Small intestine (tissue), 7 donors: ENCODE results near the gene KCNQ5. TPM values are rescaled to one million over a fixed set of nuclear protein-coding genes. Genes with fewer than 3 reads are reported as not detected.

ENCODE experiments used
- DNase-seq, 2 donors: peaks; one replicate each; pipeline versions ENCODE4 v3.0.0 to v3.0.0-alpha.2; 2013
- FAIRE-seq: peaks from 2 replicates; lab custom pipeline; 2012; peaks lifted over from hg19 to GRCh38; lab: Jason Lieb, UNC
- H3K27ac ChIP-seq, 3 donors: one replicate each; pipeline ENCODE4 v1.5.1; 2013; ENCODE audit warnings: low read length in 2 of 3, mild to moderate bottlenecking in 2 of 3, control low read depth in 1 of 3, inconsistent platforms in 1 of 3, low read depth in 1 of 3, moderate library complexity in 1 of 3
- H3K27me3 ChIP-seq, 3 donors: one replicate each; pipeline ENCODE4 v1.6.1; 2013; ENCODE audit warnings: low read length in 3 of 3, inconsistent platforms in 1 of 3; ENCODE audit not compliant: control insufficient read depth in 3 of 3, insufficient read depth in 3 of 3
- H3K36me3 ChIP-seq, 3 donors: one replicate each; pipeline ENCODE4 v1.6.1; 2013; ENCODE audit warnings: low read length in 3 of 3, inconsistent platforms in 1 of 3, low read depth in 1 of 3, mild to moderate bottlenecking in 1 of 3, moderate library complexity in 1 of 3; ENCODE audit not compliant: control insufficient read depth in 3 of 3, insufficient read depth in 2 of 3
- H3K4me1 ChIP-seq, 3 donors: one replicate each; pipeline ENCODE4 v1.6.1; 2013; ENCODE audit warnings: low read length in 2 of 3, inconsistent platforms in 1 of 3, low read depth in 1 of 3, mild to moderate bottlenecking in 1 of 3, moderate library complexity in 1 of 3; ENCODE audit not compliant: control insufficient read depth in 3 of 3, insufficient read depth in 2 of 3
- H3K4me3 ChIP-seq, 3 donors: one replicate each; pipeline ENCODE4 v1.5.1; 2013; ENCODE audit warnings: low read length in 3 of 3, control low read depth in 1 of 3, inconsistent platforms in 1 of 3, low read depth in 1 of 3, mild to moderate bottlenecking in 1 of 3, moderate library complexity in 1 of 3
- H3K9me3 ChIP-seq, 2 donors: one replicate each; pipeline ENCODE4 v1.6.1; 2013; ENCODE audit warnings: low read depth in 1 of 2, low read length in 1 of 2; ENCODE audit not compliant: control insufficient read depth in 2 of 2, insufficient read depth in 1 of 2
- WGBS, 3 donors: extraction: QIAGEN DNeasy Blood & Tissue Kit; methylation state at CpG; one replicate each; pipeline ENCODE4 v1.1.7; 2013; 5-methylcytosine and 5-hydroxymethylcytosine counted together
- polyA plus RNA-seq, 4 donors: library from polyadenylated mRNA; stranded (reverse) in 3 of 4; unstranded in 1 of 4; fragments of 200-250 nt in 3 of 4; fragments of 120-200 nt in 1 of 4; gene quantifications; one replicate each; pipeline versions ENCODE4 v1.2.1 to v1.2.3, GENCODE V29; 2013
- donor health status: healthy with polysubstance abuse.
- donor health status: control.
- donor health status: control.
- donor health status: Bipolar disorder and iron deficiency.
- donor health status: healthy.

The KCNQ5 gene
- polyA plus RNA-seq, 4 donors: 0.27 to 0.92 TPM; not detected in 2

DNA sequence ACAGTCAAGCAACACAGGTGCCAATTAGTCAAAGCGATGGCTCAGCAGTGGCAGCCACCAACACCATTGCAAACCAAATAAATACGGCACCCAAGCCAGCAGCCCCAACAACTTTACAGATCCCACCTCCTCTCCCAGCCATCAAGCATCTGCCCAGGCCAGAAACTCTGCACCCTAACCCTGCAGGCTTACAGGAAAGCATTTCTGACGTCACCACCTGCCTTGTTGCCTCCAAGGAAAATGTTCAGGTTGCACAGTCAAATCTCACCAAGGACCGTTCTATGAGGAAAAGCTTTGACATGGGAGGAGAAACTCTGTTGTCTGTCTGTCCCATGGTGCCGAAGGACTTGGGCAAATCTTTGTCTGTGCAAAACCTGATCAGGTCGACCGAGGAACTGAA lies 572.9 kb downstream of the KCNQ5 start:
- Histone ChIP-seq H3K9me3 (no peaks in the 10 kb centered on the region), H3K4me1 (no peaks in the 10 kb centered on the region), H3K4me3 (no peak overlapping the region), H3K27ac (no peak overlapping the region), H3K27me3 (no peaks in the 10 kb centered on the region), H3K36me3 (no peaks in the 10 kb centered on the region)
- FAIRE-seq: no peak
- 83 to 93% (median 92%) methylated on average over 7 of the region's 7 CpGs for WGBS, 3 donors
- no peak for DNase-seq

DNA sequence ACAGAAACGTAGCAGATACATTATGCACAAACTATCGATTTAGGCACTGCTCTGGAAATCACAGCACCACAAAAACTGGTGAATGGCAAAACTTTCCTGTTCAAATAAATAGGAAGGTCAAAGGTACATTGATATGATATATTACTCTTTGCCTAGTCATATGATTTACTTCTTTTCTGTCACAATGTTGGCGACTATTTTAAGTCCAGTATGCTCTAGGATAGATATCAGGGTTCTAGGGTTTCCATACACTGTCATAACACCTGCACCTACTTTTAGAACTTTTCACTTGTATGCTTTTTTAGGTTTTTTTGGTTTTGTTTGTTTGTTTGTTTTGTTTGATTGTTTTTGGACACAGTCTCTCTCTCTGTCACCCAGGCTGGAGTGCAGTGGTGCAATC lies 578.4 kb downstream of the KCNQ5 start:
- Histone ChIP-seq H3K4me1 (no peaks in the 10 kb centered on the region), H3K27me3 (no peaks in the 10 kb centered on the region), H3K4me3 (no peak overlapping the region), H3K9me3 (no peaks in the 10 kb centered on the region), H3K27ac (no peak overlapping the region), H3K36me3 (no peaks in the 10 kb centered on the region)
- no peak for FAIRE-seq
- WGBS, 3 donors: 61 to 82% (median 66%) methylated on average over 3 of the region's 3 CpGs
- no peak for DNase-seq

DNA sequence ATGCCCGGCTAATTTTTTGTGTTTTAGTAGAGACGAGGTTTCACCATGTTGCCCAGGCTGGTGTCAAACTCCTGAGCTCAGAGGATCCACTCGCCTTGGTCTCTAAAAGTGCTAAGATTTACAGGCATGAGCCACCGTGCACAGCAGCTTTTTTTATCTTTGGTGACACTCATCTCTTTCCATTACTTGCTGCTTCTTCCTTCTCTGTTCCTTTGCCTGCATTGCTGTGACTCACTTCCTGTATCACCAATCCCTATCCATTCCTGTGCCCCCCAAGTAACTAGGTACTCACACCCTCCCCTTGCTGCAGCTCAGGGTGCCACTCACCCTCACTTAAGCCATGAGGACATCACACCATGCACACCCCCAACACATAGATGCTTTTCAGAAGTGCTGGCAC lies 578.9 kb downstream of the KCNQ5 start:
- no peak overlapping the region for H3K4me3 ChIP-seq
- no peak for FAIRE-seq

DNA sequence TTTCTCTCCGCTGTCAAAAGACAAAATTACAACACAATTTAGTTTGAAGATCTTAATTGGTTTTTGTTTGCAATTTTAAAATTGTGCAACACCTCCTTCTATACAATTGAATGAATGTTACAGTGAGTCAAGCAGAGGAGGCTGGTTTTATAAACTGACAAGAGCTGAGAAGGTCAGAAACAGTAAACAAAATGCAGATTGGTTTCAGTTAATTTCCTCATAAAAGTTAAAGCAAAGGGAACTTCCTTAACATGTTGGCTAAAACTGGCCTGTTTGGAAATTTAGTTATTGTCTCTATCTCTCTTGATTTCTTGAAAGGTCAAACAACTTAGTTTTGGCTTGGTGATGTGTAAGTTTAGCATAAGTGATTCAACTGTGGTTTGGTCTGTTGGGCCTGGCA lies 581.2 kb downstream of the KCNQ5 start:
- Histone ChIP-seq H3K36me3 (no peaks in the 10 kb centered on the region), H3K4me3 (no peak overlapping the region), H3K4me1 (no peaks in the 10 kb centered on the region), H3K27ac (no peak overlapping the region), H3K9me3 (no peaks in the 10 kb centered on the region), H3K27me3 (no peaks in the 10 kb centered on the region)
- WGBS, 3 donors: 78 to 97% (median 95%) methylated on average over 1 of the region's 1 CpG
- DNase-seq (no peak), FAIRE-seq (no peak)

More for the DNA sequence above, 578.9 kb downstream of the KCNQ5 start:
- Histone ChIP-seq H3K36me3 (no peaks in the 10 kb centered on the region), H3K4me1 (no peaks in the 10 kb centered on the region), H3K27me3 (no peaks in the 10 kb centered on the region), H3K9me3 (no peaks in the 10 kb centered on the region), H3K27ac (no peak overlapping the region)
- DNase-seq: no peak
- WGBS, 3 donors: 63 to 75% (median 70%) methylated on average over 4 of the region's 4 CpGs

DNA sequence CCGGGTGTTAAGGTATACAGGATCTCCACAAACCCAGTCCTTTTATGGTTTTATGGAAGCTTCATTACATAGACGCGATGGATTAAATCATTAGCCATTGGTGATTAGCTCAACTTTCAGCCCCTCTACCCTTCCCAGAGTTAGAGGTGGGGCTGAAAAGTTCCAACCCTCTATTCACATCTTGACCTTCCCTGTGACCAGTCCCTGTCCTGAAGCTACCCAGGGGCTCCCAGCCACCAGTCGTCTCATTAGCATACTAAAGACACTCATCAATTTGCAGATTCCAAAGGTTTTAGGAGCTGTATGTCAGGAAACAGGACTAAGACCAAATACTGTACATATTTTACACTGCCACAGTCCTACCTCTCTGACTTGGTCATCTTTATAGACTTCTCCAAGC lies 582.4 kb downstream of the KCNQ5 start:
- Histone ChIP-seq H3K9me3 (no peaks in the 10 kb centered on the region), H3K27ac (no peak overlapping the region), H3K4me3 (no peak overlapping the region), H3K27me3 (no peaks in the 10 kb centered on the region), H3K4me1 (no peaks in the 10 kb centered on the region), H3K36me3 (no peaks in the 10 kb centered on the region)
- WGBS, 3 donors: 67 to 81% (median 73%) methylated on average over 4 of the region's 4 CpGs
- FAIRE-seq (no peak), DNase-seq (no peak)

DNA sequence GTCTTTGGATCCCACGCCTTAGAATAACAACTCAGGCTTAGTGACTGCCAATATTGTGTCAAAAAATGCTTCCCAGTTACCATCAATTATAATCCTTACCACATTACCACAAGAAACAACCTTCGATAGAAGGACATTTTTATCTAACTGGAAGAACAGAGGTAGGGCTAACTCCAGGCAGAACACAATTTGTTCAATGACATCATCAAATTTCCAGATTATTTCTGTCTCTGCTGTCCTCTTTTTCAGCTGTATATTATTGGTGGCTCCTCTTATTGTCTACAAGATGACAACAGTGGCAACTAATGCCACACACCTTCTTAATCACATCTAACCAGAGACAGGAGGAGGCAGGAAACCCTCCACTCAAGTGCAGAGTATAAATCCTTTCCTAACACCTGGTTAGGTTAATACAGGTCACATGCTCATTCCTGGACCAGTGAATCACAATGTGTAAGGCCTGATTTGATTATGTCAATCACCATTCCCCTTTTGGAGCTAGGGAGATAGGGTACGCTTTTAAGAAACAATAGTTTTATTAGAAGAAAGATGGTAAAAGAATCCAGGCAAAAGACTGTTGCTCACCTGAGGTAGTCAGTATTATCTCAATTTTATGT lies 585.5 kb downstream of the KCNQ5 start:
- FAIRE-seq (no peak), DNase-seq (no peak)
- Histone ChIP-seq H3K4me3 (no peak overlapping the region), H3K27ac (no peak overlapping the region), H3K9me3 (no peaks in the 10 kb centered on the region), H3K36me3 (no peaks in the 10 kb centered on the region), H3K27me3 (no peaks in the 10 kb centered on the region), H3K4me1 (no peaks in the 10 kb centered on the region)
- 66 to 84% (median 81%) methylated on average over 3 of the region's 3 CpGs for WGBS, 3 donors

DNA sequence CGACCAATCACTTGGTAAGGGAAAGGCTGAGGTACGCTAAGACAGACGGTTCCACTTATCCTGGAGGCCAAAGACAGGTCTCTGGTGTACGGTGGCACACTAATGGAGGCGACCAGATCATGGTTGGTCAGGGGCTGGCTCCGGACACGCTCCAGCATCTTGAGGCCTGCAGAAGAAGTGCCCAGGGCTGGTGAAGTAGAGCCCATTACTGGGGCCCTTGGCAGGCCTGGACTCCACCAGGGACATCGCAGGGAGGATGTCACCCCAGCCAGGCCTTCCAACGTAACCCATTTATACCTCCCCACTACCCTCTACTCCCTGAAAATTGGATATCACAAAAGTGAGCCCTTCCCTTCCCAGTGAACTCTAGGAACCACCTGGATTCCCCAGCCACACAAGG lies 587.3 kb downstream of the KCNQ5 start:
- Histone ChIP-seq H3K4me3 (no peak overlapping the region), H3K4me1 (no peaks in the 10 kb centered on the region), H3K9me3 (no peaks in the 10 kb centered on the region), H3K27ac (no peak overlapping the region), H3K36me3 (no peaks in the 10 kb centered on the region), H3K27me3 (no peaks in the 10 kb centered on the region)
- DNase-seq (no peak), FAIRE-seq (no peak)
- WGBS, 3 donors: 72 to 91% (median 81%) methylated on average over 9 of the region's 9 CpGs

DNA sequence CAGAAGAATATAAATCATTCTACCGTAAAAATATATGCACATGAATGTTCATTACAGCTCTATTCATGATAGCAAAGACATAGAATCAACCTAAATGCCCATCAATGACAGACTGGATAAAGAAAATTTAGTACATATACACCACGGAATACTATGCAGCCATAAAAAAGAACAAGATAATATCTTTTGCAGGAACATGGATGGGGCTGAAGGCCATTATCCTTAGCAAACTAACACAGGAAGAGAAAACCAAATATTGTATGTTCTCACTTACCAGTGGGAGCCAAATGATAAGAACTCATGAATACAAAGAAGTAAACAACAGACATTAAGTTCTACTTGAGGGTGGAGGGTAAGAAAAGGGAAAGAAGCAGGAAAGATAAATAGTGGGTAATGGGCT lies 595.0 kb downstream of the KCNQ5 start:
- 90 to 95% (median 91%) methylated on average over 2 of the region's 2 CpGs for WGBS, 3 donors
- Histone ChIP-seq H3K9me3 (no peaks in the 10 kb centered on the region), H3K27ac (no peak overlapping the region)

DNA sequence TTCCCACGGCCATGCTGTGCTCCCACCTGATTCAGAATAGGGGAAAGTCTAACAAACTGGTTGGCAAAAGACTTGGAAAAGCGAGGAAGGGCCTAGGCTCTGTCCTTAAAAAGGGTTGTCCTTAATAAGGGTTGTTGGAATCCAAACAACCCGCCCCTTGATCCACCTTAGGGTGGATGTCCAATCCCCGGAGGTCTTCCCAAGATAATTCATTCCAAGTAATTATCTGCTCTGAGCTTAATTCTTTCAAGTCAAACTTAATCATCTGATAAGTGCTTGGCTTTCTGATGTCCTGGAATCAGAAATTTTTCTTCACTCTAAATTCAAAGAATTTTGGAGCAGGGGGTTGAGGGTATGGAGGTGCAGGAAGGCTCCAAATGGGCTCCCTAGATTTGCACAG lies 603.5 kb downstream of the KCNQ5 start, which contains the start of gene KHDC1L:
TSS of gene KHDC1L (minus strand) at position 101 of the 400 bp plus-strand sequence. CDS start at position 13, 88 bp downstream.
- H3K27ac ChIP-seq: no peak within 1 kb of the TSS
- H3K27me3 ChIP-seq: no peaks in the 10 kb centered on the region
- no peaks in the 10 kb centered on the region for H3K36me3 ChIP-seq
- FAIRE-seq: no peak
- no peak within 1 kb of the TSS for H3K4me3 ChIP-seq
- H3K9me3 ChIP-seq: no peaks in the 10 kb centered on the region
- no peak for DNase-seq
- no peaks in the 10 kb centered on the region for H3K4me1 ChIP-seq
- WGBS, 3 donors: 79 to 87% (median 82%) methylated on average over 4 of the region's 4 CpGs

More for the DNA sequence above, 595.0 kb downstream of the KCNQ5 start:
- no peak for FAIRE-seq
- Histone ChIP-seq H3K27me3 (no peaks in the 10 kb centered on the region), H3K36me3 (no peaks in the 10 kb centered on the region), H3K4me3 (no peak overlapping the region), H3K4me1 (no peaks in the 10 kb centered on the region)
- no peak for DNase-seq
